Neural progenitor cell (in vitro differentiated cells): Measurements from ENCODE around the gene HLA-DQB1. TPM values are rescaled to one million over a fixed set of nuclear protein-coding genes. Genes with fewer than 3 reads are reported as not detected.

ENCODE experiments used
- DNase-seq: peaks from one replicate; pipeline ENCODE4 v3.0.0-alpha.2; 2016; ENCODE audit warnings: low spot score
- H2AFZ ChIP-seq: fragments of 200-600 bp; sonication (generic); replicated peaks from 2 replicates; pipeline ENCODE4 v1.6.1; 2016; ENCODE audit warnings: antibody characterized with exemption
- H3F3A ChIP-seq: fragments of 200-600 bp; sonication (generic); 2 replicates; pipeline ENCODE4 v1.6.1; 2016; ENCODE audit warnings: antibody characterized with exemption, low read depth
- H3K27ac ChIP-seq: fragments of 200-600 bp; sonication (generic); 2 replicates; pipeline ENCODE4 v1.5.1; 2016; ENCODE audit warnings: mild to moderate bottlenecking
- H3K27me3 ChIP-seq: fragments of 200-600 bp; sonication (generic); 2 replicates; pipeline ENCODE4 v1.6.1; 2016; ENCODE audit warnings: mild to moderate bottlenecking, moderate library complexity
- H3K36me3 ChIP-seq: fragments of 200-600 bp; sonication (generic); 2 replicates; pipeline ENCODE4 v1.5.1; 2016
- H3K4me1 ChIP-seq: fragments of 200-600 bp; sonication (generic); 2 replicates; pipeline ENCODE4 v1.6.1; 2016; ENCODE audit warnings: mixed run types
- H3K4me2 ChIP-seq: fragments of 200-600 bp; sonication (generic); 2 replicates; pipeline ENCODE4 v1.6.1; 2016
- H3K4me3 ChIP-seq: fragments of 200-600 bp; sonication (generic); 2 replicates; pipeline ENCODE4 v1.5.1; 2016
- H3K79me2 ChIP-seq: fragments of 200-600 bp; sonication (generic); 2 replicates; pipeline ENCODE4 v1.6.1; 2016; ENCODE audit warnings: low read depth
- H3K9ac ChIP-seq: fragments of 200-600 bp; sonication (generic); 2 replicates; pipeline ENCODE4 v1.6.1; 2016
- H3K9me3 ChIP-seq: fragments of 200-600 bp; sonication (generic); 2 replicates; pipeline ENCODE4 v1.5.1; 2016; ENCODE audit warnings: low read depth
- H4K20me1 ChIP-seq: fragments of 200-600 bp; sonication (generic); 2 replicates; pipeline ENCODE4 v1.6.1; 2016; ENCODE audit warnings: low read depth
- H3K27ac Mint-ChIP-seq: 3 replicates; pipeline ENCODE4 v1.8.0; 2021; ENCODE audit warnings: mixed read lengths
- H3K27me3 Mint-ChIP-seq: 2 replicates; pipeline ENCODE4 v1.8.0; 2022; ENCODE audit warnings: low read depth, mild to moderate bottlenecking, inconsistent platforms, moderate library complexity, mixed read lengths; ENCODE audit not compliant: insufficient read depth
- H3K36me3 Mint-ChIP-seq: 3 replicates; pipeline ENCODE4 v1.8.0; 2021; ENCODE audit warnings: mixed read lengths
- H3K4me1 Mint-ChIP-seq: 3 replicates; pipeline ENCODE4 v1.8.0; 2021; ENCODE audit warnings: mixed read lengths
- H3K4me3 Mint-ChIP-seq: 3 replicates; pipeline ENCODE4 v1.8.0; 2021; ENCODE audit warnings: mild to moderate bottlenecking, moderate library complexity, mixed read lengths
- H3K9me3 Mint-ChIP-seq: 3 replicates; pipeline ENCODE4 v1.8.0; 2020; ENCODE audit warnings: mixed read lengths
- CTCF ChIP-seq: fragments of 200-600 bp; sonication (generic); IDR thresholded peaks from 2 replicates; pipeline ENCODE4 v1.5.1; 2017; ENCODE audit warnings: antibody characterized with exemption, mild to moderate bottlenecking
- EZH2 ChIP-seq: fragments of 200-600 bp; sonication (generic); IDR thresholded peaks from 2 replicates; pipeline ENCODE4 v1.6.1; 2017; ENCODE audit warnings: antibody characterized with exemption, mild to moderate bottlenecking, moderate library complexity
- EZH2phosphoT487 ChIP-seq: fragments of 200-600 bp; sonication (generic); IDR thresholded peaks from 2 replicates; pipeline ENCODE4 v1.6.1; 2017; ENCODE audit warnings: antibody characterized with exemption
- total RNA-seq: library from RNA; depleted of rRNA; stranded (reverse); fragments of >200 nt; gene quantifications from 2 replicates; pipeline ENCODE4 v1.2.3, GENCODE V29; 2015; ENCODE audit warnings: low replicate concordance

The HLA-DQB1 gene
- total RNA-seq, 1 donor from 2014 or later: 4.7 TPM

- no peak overlapping the region for H3K4me3 ChIP-seq
- Mint-ChIP-seq H3K4me1 (peaks cover 11% of the 10 kb centered on the region), H3K27me3 (peaks cover 26% of the 10 kb centered on the region), H3K4me3 (no peak overlapping the region), H3K9me3 (peaks cover 11% of the 10 kb centered on the region), H3K27ac (no peak overlapping the region), H3K36me3 (peaks cover 2% of the 10 kb centered on the region)
- no peaks in the 10 kb centered on the region for H3K4me1 ChIP-seq
- H3K9me3 ChIP-seq: no peaks in the 10 kb centered on the region
- no peak overlapping the region for H3K9ac ChIP-seq
- TF ChIP-seq EZH2phosphoT487: no peak
- no peak for TF ChIP-seq EZH2
- TF ChIP-seq CTCF: no peak
- H3K27me3 ChIP-seq: peaks cover 10% of the 10 kb centered on the region
- no peak overlapping the region for H3K27ac ChIP-seq
- no peaks in the 10 kb centered on the region for H4K20me1 ChIP-seq
- DNase-seq: no peak
- no peak overlapping the region for H3K4me2 ChIP-seq
- H2AFZ ChIP-seq: no peak overlapping the region
- no peaks in the 10 kb centered on the region for H3K79me2 ChIP-seq
- no peaks in the 10 kb centered on the region for H3F3A ChIP-seq
- H3K36me3 ChIP-seq: no peaks in the 10 kb centered on the region
Observed at GRCh38 chr6:32669893-32670292, 3.4 kb upstream of the HLA-DQB1 start.

- Histone ChIP-seq H3K4me1 (no peaks in the 10 kb centered on the region), H2AFZ (no peak overlapping the region), H3K79me2 (no peaks in the 10 kb centered on the region), H3K9me3 (no peaks in the 10 kb centered on the region), H3K27me3 (peaks cover 10% of the 10 kb centered on the region), H4K20me1 (no peaks in the 10 kb centered on the region), H3K9ac (no peak overlapping the region), H3K4me3 (no peak overlapping the region), H3F3A (no peaks in the 10 kb centered on the region), H3K36me3 (no peaks in the 10 kb centered on the region), H3K27ac (no peak overlapping the region), H3K4me2 (no peak overlapping the region)
- peaks cover 27% of the 10 kb centered on the region for H3K27me3 Mint-ChIP-seq
- peaks cover 11% of the 10 kb centered on the region for H3K4me1 Mint-ChIP-seq
- peaks cover 2% of the 10 kb centered on the region for H3K36me3 Mint-ChIP-seq
- H3K4me3 Mint-ChIP-seq: no peak overlapping the region
- H3K27ac Mint-ChIP-seq: no peak overlapping the region
- peaks cover 6% of the 10 kb centered on the region for H3K9me3 Mint-ChIP-seq
- no peak for DNase-seq
- TF ChIP-seq EZH2: no peak
- TF ChIP-seq EZH2phosphoT487: no peak
- TF ChIP-seq CTCF: no peak
Observed at GRCh38 chr6:32669240-32669639, 2.8 kb upstream of the HLA-DQB1 start.

GRCh38 chr6:32668226-32668747 lies 1.8 kb upstream of the HLA-DQB1 start:
- H3K4me2 ChIP-seq: no peak overlapping the region
- Mint-ChIP-seq H3K9me3 (peaks cover 3% of the 10 kb centered on the region), H3K36me3 (peaks cover 2% of the 10 kb centered on the region), H3K4me3 (no peak overlapping the region), H3K27me3 (peaks cover 28% of the 10 kb centered on the region), H3K27ac (no peak overlapping the region), H3K4me1 (peaks cover 11% of the 10 kb centered on the region)
- peak; percentile 46 for DNase-seq
- peaks cover 10% of the 10 kb centered on the region for H3K27me3 ChIP-seq
- H3K36me3 ChIP-seq: no peaks in the 10 kb centered on the region
- H3K4me3 ChIP-seq: no peak overlapping the region
- peak overlapping the region; percentile 45 for H2AFZ ChIP-seq
- no peak overlapping the region for H3K9ac ChIP-seq
- H3K27ac ChIP-seq: no peak overlapping the region
- H3K79me2 ChIP-seq: no peaks in the 10 kb centered on the region
- TF ChIP-seq CTCF (no peak), EZH2 (no peak), EZH2phosphoT487 (no peak)
- no peaks in the 10 kb centered on the region for H3F3A ChIP-seq
- no peaks in the 10 kb centered on the region for H4K20me1 ChIP-seq
- H3K4me1 ChIP-seq: no peaks in the 10 kb centered on the region
- H3K9me3 ChIP-seq: no peaks in the 10 kb centered on the region
